Mesothelial cell of epicardium (in vitro differentiated cells): ENCODE measurements around the gene APC2. TPM values are rescaled to one million over a fixed set of nuclear protein-coding genes. Genes with fewer than 3 reads are reported as not detected.

Source experiments
- DNase-seq, 2 experiments: peaks; one replicate each; pipeline ENCODE4 v3.0.0; 2021; ENCODE audit warnings: low spot score in 2 of 2; ENCODE audit not compliant: unreplicated experiment in 2 of 2
- H3K27ac Mint-ChIP-seq: 2 replicates; pipeline ENCODE4 v1.8.0; 2021; ENCODE audit warnings: mixed read lengths
- H3K27me3 Mint-ChIP-seq: 2 replicates; pipeline ENCODE4 v1.8.0; 2021; ENCODE audit warnings: low read depth, mixed read lengths
- H3K36me3 Mint-ChIP-seq: 2 replicates; pipeline ENCODE4 v1.8.0; 2021; ENCODE audit warnings: mixed read lengths
- H3K4me1 Mint-ChIP-seq: 2 replicates; pipeline ENCODE4 v1.8.0; 2021; ENCODE audit warnings: mixed read lengths
- H3K4me3 Mint-ChIP-seq: 2 replicates; pipeline ENCODE4 v1.8.0; 2021; ENCODE audit warnings: mild to moderate bottlenecking, moderate library complexity, mixed read lengths
- H3K9me3 Mint-ChIP-seq: 2 replicates; pipeline ENCODE4 v1.8.0; 2021; ENCODE audit warnings: mixed read lengths
- total RNA-seq: library from RNA; stranded (reverse); gene quantifications from 3 replicates; pipeline ENCODE4 v1.2.1, GENCODE V29; 2021
- TF ChIP-seq, protein P1 (sequence below): fragments of 200-600 bp; sonication (generic); IDR thresholded peaks from one replicate; pipeline ENCODE4 v1.5.0; 2021; ENCODE audit warnings: antibody characterized with exemption; ENCODE audit not compliant: unreplicated experiment

APC2 gene
- total RNA-seq, 1 donor from 2014 or later: 2.3 TPM

GRCh38 chr19:1482361-1483130 is 32.6 kb downstream of the APC2 start:
- TF ChIP-seq, protein P1, sequence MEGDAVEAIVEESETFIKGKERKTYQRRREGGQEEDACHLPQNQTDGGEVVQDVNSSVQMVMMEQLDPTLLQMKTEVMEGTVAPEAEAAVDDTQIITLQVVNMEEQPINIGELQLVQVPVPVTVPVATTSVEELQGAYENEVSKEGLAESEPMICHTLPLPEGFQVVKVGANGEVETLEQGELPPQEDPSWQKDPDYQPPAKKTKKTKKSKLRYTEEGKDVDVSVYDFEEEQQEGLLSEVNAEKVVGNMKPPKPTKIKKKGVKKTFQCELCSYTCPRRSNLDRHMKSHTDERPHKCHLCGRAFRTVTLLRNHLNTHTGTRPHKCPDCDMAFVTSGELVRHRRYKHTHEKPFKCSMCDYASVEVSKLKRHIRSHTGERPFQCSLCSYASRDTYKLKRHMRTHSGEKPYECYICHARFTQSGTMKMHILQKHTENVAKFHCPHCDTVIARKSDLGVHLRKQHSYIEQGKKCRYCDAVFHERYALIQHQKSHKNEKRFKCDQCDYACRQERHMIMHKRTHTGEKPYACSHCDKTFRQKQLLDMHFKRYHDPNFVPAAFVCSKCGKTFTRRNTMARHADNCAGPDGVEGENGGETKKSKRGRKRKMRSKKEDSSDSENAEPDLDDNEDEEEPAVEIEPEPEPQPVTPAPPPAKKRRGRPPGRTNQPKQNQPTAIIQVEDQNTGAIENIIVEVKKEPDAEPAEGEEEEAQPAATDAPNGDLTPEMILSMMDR: no peak
- H3K9me3 Mint-ChIP-seq: no peaks in the 10 kb centered on the region
- peaks cover 4% of the 10 kb centered on the region for H3K4me1 Mint-ChIP-seq
- H3K27ac Mint-ChIP-seq: no peak overlapping the region
- no peaks in the 10 kb centered on the region for H3K27me3 Mint-ChIP-seq
- H3K36me3 Mint-ChIP-seq: peaks cover 2% of the 10 kb centered on the region
- no peak overlapping the region for H3K4me3 Mint-ChIP-seq
- no peak for DNase-seq

- Mint-ChIP-seq H3K4me1 (peaks cover 4% of the 10 kb centered on the region), H3K27ac (no peak overlapping the region), H3K4me3 (no peak overlapping the region), H3K36me3 (peaks cover 2% of the 10 kb centered on the region), H3K9me3 (no peaks in the 10 kb centered on the region), H3K27me3 (no peaks in the 10 kb centered on the region)
- no peak for DNase-seq
- TF ChIP-seq, protein P1: no peak
Measured at GRCh38 chr19:1483131-1483978, 33.4 kb downstream of the APC2 start.

- Mint-ChIP-seq H3K4me1 (peaks cover 3% of the 10 kb centered on the region), H3K36me3 (peaks cover 2% of the 10 kb centered on the region), H3K27me3 (no peaks in the 10 kb centered on the region), H3K4me3 (no peak overlapping the region), H3K9me3 (no peaks in the 10 kb centered on the region), H3K27ac (no peak overlapping the region)
- no peak for DNase-seq
- TF ChIP-seq, protein P1: no peak
Measured at GRCh38 chr19:1483979-1484428, 34.1 kb downstream of the APC2 start.

DNA sequence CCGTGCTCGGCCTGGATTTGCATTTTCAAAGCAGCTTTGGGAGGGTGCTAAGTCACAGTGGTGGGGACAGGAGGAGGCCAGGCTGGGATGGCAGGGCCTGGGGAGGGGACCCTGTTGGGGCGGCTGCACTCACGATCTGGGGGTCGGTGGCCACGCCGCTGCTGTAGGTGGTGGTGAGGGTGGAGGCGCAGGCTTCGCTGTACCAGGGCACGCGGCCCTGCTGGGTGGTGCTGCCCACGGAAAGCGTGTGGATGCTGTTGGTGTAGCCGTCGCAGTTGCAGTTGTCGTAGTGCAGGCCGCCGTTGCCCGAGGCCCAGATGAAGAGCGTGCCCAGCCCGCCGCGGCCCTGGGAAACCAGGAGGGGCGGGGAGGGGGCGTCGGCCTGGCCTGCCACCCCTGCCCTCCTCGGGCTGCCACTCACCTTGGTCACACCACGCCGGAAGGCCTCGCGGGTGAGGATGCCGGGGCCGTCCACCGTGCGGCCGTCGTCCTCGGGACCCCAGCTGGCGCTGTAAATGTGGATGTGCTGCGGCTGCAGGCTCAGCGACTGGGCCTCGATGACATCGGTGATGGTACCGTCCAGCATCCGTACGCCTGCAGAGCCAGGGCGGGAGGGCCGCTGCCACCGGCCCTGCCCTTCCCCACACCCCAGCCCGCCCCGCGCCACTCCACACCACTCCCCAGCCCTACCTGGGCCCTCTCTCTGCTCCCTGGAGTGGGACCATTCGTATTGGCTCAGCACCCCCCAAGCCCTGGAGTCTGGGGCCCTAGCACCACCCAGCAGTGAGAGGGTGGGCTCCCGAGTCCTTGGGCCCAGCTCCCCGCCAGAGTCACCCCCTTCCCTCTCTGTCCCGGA is 37.0 kb downstream of the APC2 start:
- Mint-ChIP-seq H3K27me3 (peaks cover 5% of the 10 kb centered on the region), H3K4me3 (no peak overlapping the region), H3K9me3 (no peaks in the 10 kb centered on the region), H3K4me1 (peaks cover 10% of the 10 kb centered on the region), H3K36me3 (peaks cover 2% of the 10 kb centered on the region), H3K27ac (no peak overlapping the region)
- TF ChIP-seq, protein P1: no peak
- DNase-seq: no peak

DNA sequence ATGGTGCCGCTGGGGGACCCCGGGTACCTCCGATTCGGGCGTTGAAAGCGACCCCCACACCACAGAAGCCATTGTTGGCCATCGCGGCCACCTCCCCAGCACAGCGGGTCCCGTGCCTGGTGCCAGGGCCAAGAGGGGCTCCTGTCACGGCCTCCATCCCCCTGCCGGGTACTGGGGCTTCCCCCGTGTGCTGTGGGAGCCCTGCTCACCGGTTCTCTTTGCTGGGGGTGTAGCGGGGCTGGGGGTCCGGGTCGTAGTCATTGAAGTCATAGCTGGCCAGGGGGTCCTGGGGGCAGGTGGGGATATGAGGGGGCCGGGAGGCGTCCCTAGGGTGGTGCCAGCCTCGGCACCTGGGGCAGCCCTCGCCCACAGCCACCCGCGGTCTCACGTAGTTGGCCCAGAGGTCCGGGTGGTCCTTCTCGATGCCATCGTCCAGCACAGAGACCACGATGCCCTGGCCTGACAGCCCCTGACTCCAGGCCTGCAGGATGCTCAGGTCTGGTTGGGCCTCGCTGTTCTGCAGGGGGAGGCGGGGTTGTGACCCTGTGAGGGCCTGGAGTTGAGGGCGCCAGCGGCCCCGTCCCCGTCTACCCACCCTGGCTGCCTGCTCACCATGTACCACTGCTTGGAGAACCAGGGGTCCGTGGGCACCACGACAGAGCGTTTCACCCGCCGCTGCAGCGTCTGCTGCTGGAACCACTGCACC is 37.8 kb downstream of the APC2 start:
- H3K27ac Mint-ChIP-seq: no peak overlapping the region
- H3K9me3 Mint-ChIP-seq: no peaks in the 10 kb centered on the region
- no peak overlapping the region for H3K4me3 Mint-ChIP-seq
- DNase-seq: no peak
- TF ChIP-seq, protein P1: no peak
- H3K27me3 Mint-ChIP-seq: peaks cover 13% of the 10 kb centered on the region
- peaks cover 11% of the 10 kb centered on the region for H3K4me1 Mint-ChIP-seq
- peaks cover 2% of the 10 kb centered on the region for H3K36me3 Mint-ChIP-seq
